ENCODE data around the gene PTPN9.

Gene PTPN9

GRCh38 chr15:75454471-75455378 lies 124.4 kb downstream of the PTPN9 start (continued):
- TF ChIP-seq TSHZ2 (CRISPR knock-in tag; IDR thresholded peaks at IDR 0.05) (no peak), CSRNP3 (CRISPR knock-in tag; IDR thresholded peaks at IDR 0.05) (no peak)

- TF ChIP-seq ZC3H10 (CRISPR knock-in tag; IDR thresholded peaks at IDR 0.05) (no peak), TSHZ2 (CRISPR knock-in tag; IDR thresholded peaks at IDR 0.05) (no peak)
- TF ChIP-seq, protein P1, sequence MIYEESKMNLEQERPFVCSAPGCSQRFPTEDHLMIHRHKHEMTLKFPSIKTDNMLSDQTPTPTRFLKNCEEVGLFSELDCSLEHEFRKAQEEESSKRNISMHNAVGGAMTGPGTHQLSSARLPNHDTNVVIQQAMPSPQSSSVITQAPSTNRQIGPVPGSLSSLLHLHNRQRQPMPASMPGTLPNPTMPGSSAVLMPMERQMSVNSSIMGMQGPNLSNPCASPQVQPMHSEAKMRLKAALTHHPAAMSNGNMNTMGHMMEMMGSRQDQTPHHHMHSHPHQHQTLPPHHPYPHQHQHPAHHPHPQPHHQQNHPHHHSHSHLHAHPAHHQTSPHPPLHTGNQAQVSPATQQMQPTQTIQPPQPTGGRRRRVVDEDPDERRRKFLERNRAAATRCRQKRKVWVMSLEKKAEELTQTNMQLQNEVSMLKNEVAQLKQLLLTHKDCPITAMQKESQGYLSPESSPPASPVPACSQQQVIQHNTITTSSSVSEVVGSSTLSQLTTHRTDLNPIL (CRISPR knock-in tag; IDR thresholded peaks at IDR 0.05; ENCODE audit: low read depth): no peak
- peak; percentile 47 for ATAC-seq
Measured at GRCh38 chr15:75453703-75454470, 125.2 kb downstream of the PTPN9 start.

DNA sequence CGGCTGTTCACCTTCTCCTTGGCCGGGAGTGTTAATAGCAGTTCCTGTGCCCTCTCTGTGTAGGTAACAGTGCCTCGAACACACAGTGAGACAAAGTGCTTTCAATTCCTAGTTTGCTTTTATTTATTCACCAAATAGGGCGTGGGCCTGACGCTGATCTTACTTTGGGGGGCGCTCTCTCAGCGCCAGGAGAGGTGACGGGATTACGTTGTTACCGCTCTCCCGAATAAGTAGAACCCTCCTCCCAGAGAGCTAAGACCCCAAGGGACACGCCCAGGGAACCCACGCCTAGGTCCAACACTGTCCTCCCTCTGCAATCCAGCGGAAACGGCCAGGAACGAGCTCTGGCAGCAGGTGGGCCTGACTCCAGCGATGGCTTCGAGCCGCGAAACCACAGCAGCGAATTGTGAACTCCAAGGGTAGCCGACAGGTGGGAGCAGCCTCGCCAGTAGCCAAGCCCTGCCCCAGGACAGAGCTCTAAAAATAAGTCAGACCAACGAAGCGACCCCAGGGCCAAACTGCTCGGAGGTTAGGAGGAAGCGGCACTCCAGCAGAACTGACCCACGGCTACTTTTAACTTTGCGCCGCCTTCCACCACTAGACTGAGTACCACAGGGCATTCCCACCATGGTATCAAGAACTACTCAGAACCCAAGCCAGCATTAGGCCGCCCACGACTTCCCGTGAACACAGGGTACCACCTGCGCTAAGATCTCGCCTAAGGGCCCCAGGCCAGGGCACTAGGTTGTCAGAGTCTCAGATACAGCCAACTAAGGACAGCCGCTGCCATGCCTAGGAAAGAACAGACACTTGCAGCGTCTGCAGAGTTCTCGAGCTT lies 126.0 kb downstream of the PTPN9 start:
- ATAC-seq: no peak
- no peak for TF ChIP-seq ZNF70 (CRISPR knock-in tag; IDR thresholded peaks at IDR 0.05)
- TF ChIP-seq ESRRG (CRISPR knock-in tag; IDR thresholded peaks at IDR 0.05): no peak
- TF ChIP-seq, protein P2, sequence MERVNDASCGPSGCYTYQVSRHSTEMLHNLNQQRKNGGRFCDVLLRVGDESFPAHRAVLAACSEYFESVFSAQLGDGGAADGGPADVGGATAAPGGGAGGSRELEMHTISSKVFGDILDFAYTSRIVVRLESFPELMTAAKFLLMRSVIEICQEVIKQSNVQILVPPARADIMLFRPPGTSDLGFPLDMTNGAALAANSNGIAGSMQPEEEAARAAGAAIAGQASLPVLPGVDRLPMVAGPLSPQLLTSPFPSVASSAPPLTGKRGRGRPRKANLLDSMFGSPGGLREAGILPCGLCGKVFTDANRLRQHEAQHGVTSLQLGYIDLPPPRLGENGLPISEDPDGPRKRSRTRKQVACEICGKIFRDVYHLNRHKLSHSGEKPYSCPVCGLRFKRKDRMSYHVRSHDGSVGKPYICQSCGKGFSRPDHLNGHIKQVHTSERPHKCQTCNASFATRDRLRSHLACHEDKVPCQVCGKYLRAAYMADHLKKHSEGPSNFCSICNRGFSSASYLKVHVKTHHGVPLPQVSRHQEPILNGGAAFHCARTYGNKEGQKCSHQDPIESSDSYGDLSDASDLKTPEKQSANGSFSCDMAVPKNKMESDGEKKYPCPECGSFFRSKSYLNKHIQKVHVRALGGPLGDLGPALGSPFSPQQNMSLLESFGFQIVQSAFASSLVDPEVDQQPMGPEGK (CRISPR knock-in tag; IDR thresholded peaks at IDR 0.05; ENCODE audit: borderline replicate concordance): no peak
- TF ChIP-seq, protein P1 (CRISPR knock-in tag; IDR thresholded peaks at IDR 0.05; ENCODE audit: low read depth): no peak
- TF ChIP-seq BACH2 (CRISPR knock-in tag; IDR thresholded peaks at IDR 0.05; ENCODE audit: borderline replicate concordance): no peak
- TF ChIP-seq ZC3H10 (CRISPR knock-in tag; IDR thresholded peaks at IDR 0.05): no peak
- TF ChIP-seq ZFP3 (CRISPR knock-in tag; IDR thresholded peaks at IDR 0.05): no peak
- TF ChIP-seq GLIS3 (CRISPR knock-in tag; IDR thresholded peaks at IDR 0.05): no peak
- TF ChIP-seq OSR1 (CRISPR knock-in tag; IDR thresholded peaks at IDR 0.05): no peak
- TF ChIP-seq TCF4 (CRISPR knock-in tag; IDR thresholded peaks at IDR 0.05; ENCODE audit: borderline replicate concordance): no peak
- TF ChIP-seq ZNF565 (CRISPR knock-in tag; conservative IDR thresholded peaks at IDR 0.05; ENCODE audit: low read depth): no peak
- TF ChIP-seq, protein P3, sequence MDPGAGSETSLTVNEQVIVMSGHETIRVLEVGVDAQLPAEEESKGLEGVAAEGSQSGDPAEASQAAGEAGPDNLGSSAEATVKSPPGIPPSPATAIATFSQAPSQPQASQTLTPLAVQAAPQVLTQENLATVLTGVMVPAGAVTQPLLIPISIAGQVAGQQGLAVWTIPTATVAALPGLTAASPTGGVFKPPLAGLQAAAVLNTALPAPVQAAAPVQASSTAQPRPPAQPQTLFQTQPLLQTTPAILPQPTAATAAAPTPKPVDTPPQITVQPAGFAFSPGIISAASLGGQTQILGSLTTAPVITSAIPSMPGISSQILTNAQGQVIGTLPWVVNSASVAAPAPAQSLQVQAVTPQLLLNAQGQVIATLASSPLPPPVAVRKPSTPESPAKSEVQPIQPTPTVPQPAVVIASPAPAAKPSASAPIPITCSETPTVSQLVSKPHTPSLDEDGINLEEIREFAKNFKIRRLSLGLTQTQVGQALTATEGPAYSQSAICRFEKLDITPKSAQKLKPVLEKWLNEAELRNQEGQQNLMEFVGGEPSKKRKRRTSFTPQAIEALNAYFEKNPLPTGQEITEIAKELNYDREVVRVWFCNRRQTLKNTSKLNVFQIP (CRISPR knock-in tag; IDR thresholded peaks at IDR 0.05; ENCODE audit: borderline replicate concordance, low read depth): no peak
- no peak for TF ChIP-seq ISL1 (CRISPR knock-in tag; IDR thresholded peaks at IDR 0.05)
- no peak for TF ChIP-seq ZNF8 (CRISPR knock-in tag; IDR thresholded peaks at IDR 0.05)
- no peak for TF ChIP-seq RARB (CRISPR knock-in tag; IDR thresholded peaks at IDR 0.05)
- no peak for TF ChIP-seq TOX (CRISPR knock-in tag; IDR thresholded peaks at IDR 0.05; ENCODE audit: borderline replicate concordance)
- no peak for TF ChIP-seq PPARA (CRISPR knock-in tag; IDR thresholded peaks at IDR 0.05; ENCODE audit: borderline replicate concordance)

Measured in SK-N-SH treated with all-trans-retinoic acid at 6 μM for 48 hours (cell line).